Activated CD8-positive, alpha-beta memory T cell treated with anti-CD3 and anti-CD28 coated beads, Interleukin-2, amount 50 U/mL, for 24 hours (primary cell): ENCODE results near the gene C12orf56.

Experiments
- DNase-seq: peaks from one replicate; pipeline ENCODE4 v3.0.0-alpha.2; 2020; ENCODE audit errors: extremely low read depth

Gene C12orf56

DNA sequence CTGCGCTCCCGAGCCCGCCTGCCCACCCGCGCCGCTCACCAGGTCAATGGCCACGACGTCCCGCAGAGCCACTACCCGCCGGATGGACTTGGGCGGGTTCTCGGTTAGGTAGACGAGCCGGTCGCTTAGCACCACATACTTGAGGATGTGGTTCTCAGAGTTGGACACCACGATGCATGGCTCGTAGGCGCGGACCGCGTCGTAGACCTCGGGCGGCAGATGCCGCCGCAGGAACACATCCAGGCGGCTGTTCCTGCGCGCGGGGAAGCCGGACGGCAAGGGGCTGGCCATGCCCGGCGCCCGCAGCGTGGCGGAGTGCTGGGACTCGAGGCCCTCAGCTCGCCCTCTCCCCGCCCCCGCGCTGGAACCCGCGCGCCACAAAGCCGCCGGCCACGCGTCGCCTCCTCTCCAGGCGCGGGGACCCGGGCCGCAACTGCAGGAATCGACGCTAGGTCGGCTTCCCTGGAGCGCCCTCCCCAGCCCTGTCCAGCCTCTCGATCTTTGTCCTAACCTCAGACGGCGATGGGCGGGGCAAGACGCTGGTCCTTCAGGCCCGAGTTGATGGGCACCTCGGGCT lies at the start of gene C12orf56:
Gene C12orf56, minus strand, starts transcription at position 484 of the 577 bp plus-strand sequence. Its CDS starts 193 bp downstream, at position 291.
- DNase-seq, result no peak

GRCh38 chr12:64440100-64440499 lies 49.5 kb upstream of the C12orf56 start:
- DNase-seq, result no peak

GRCh38 chr12:64433915-64434314 lies 43.4 kb upstream of the C12orf56 start:
- DNase-seq, result no peak

DNA sequence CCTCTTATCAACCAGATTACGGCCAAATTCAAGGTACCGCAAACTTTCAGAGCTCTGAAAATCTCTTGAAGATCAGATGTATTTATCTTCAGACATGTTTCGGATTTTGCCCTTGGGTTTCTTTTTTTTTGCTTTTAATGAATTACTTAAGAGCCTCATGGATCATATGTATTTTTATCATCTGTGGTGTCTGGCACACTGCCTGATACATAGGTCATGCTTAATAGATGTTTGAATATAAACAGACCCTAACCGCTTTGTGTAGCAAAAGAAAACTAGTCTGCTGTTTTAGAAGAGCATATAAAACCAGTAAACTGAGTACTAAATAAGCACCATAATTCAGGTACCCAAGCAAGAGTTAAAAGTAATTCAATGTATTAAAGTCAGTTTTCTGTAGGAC lies 41.2 kb upstream of the C12orf56 start:
- DNase-seq, result no peak

GRCh38 chr12:64430886-64431285 lies 40.3 kb upstream of the C12orf56 start:
- DNase-seq, result no peak

DNA sequence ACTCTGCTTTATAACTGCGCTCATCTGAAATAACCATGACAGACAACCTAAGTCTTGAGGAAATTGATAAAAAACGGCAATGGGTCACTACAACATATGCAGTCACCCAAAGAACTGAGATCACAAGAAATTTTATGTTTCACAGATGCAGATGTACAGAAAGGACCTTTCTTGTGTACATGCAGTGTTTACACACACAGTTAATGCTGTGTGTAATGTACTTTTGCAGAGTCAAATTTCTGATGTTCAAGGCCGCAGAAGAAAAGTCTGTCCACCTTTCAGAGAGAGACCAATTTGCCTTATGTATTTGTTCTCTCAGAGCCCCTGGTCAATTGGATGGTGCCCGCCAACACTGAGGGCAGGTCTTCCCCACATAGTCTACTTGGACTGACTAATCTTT lies 38.4 kb upstream of the C12orf56 start:
- DNase-seq, result no peak

DNA sequence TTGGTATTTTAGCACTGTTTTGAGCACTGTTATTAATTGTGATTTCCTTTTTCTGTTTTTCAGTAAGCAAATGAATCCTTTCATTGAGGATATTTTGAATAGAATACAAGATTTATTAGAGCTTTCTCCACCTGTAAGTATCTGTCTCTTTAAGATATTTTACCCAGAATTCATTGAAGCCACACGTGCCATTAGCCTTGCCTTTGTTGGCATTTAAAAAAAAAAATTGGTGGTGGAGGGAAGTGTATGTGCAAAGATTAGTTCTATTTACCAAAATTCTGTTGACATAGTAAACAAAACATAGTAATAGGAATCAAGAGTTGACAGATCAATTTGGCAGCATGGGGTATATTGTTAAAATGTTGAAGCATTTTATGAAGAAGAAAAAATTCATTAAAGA lies 37.4 kb upstream of the C12orf56 start:
- no peak for DNase-seq

- DNase-seq, result no peak
Measured at GRCh38 chr12:64419696-64420095, 29.1 kb upstream of the C12orf56 start.

DNA sequence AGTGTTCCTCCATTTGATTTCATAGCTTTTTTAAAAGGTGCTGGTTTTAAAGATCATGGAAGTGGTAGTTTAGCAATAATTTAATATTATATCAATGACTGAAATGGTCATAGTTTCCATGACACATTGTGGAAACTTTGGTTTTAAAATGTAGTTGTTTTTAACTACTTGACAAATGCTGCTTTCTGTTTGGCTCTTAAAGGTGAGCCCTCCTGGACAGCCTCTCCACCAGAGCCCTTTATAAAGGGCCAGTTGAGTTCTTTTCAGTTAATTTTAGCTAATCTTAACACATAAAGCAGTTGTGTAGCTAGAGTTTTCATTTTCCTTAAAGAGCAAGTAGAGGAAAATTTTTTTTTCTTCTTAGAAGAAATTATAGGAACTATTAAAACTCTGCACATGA lies 27.7 kb upstream of the C12orf56 start:
- DNase-seq, result no peak

- no peak for DNase-seq
Measured at GRCh38 chr12:64413884-64414283, 23.3 kb upstream of the C12orf56 start.

- no peak for DNase-seq
Measured at GRCh38 chr12:64412459-64412858, 21.9 kb upstream of the C12orf56 start.

- DNase-seq, result no peak
Measured at GRCh38 chr12:64411427-64411826, 20.9 kb upstream of the C12orf56 start.

GRCh38 chr12:64407342-64408223 lies 17.0 kb upstream of the C12orf56 start:
- no peak for DNase-seq

GRCh38 chr12:64404470-64405256 lies 14.1 kb upstream of the C12orf56 start:
- DNase-seq, result peak; percentile 25

DNA sequence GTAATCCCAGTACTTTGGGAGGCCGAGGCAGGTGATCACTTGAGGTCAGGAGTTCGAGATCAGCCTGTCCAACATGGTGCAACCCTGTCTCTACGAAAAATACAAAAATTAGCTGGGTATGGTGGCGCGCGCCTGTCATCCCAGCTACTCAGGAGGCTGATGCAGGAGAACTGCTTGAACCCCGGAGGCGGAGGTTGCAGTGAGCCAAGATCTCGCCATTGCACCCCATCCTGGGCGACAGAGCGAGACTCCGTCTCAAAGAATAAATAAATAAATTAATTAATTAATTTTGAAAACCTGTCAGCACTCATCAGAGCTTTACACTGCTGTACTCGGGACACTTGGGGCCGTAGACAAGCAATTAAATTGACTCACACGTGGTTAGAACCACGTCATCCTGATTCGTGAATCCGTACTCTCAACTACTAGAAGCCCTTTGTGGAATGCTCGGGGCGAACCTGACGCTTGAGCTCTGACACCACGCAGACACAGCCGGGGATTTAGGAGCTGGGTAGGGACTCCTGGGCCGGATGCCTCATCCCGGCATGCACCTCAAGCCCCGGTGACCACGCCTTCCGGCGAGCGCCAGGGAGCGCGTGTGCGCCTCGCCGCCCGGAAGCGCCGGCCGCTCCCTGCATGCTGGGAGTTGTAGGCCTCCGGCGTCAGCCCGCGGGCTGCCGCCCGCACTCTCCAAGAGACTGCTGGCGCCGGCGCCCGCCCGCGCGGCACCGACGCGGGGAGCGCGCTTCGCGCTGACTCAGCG lies 13.3 kb upstream of the C12orf56 start, which contains the start of gene XPOT:
Gene XPOT, plus strand, starts transcription at position 686 of the 763 bp plus-strand sequence. CDS start 5,644 bp downstream, outside the sequence.
- DNase-seq, result peak; percentile 73

DNA sequence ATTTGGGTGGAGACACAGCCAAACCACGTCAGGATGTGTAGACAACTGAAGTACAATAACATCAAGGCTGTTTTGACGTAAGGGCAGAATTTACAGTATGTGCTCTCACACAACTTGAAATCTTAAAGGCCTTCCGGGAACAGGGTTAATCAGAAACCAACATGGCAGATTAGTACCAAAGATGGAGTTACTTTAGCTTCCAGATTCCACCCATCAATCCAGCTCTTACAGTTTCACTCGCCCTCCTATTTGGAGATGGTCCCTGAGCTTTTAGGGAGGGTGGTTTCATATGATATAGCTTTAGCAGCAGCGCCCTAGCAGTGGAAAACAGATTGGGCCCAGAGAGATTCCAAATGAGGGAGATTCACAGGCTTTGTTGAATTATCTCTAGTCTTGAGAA lies 11.6 kb upstream of the C12orf56 start:
- DNase-seq, result no peak

DNA sequence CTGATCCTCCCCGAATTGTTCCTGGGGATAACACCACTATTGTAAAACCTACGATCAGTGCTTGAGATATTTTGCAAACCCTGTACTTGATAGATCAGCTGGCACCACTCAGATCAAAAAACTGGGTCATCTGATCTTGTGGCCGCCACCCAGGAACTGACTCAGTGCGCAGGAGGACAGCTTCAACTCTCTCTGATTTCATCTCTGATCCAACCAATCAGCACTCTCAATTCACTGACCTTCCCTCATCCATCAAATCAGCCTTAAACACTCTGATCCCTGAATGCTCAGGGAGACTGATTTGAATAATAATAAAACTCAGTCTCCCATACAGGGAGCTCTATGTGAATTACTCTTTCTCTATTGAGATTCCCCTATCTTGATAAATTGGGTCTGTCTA lies 9.5 kb upstream of the C12orf56 start:
- no peak for DNase-seq

- no peak for DNase-seq
Measured at GRCh38 chr12:64395739-64396138, 5.2 kb upstream of the C12orf56 start.

GRCh38 chr12:64392221-64392620 lies 1.7 kb upstream of the C12orf56 start:
- DNase-seq, result no peak

DNA sequence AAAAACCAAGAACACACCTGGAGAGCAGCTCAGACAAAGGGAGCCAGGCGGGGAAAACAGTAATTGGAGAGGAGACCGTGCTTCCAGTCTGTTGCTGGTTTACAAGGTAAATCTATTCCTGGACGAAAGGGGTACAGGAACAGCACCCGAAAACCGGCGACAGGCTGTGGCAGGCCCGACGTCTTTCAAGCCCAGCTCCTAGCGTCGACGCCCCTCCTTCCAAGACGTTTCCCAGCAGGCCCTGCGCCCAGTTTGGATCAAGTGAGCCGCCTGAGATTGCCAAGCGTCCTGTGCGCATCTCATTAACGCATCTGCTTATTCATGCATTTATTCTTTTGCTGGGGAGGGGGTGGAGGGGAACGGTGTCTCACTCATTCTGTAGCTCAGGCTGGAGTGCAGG lies 1.4 kb downstream of the C12orf56 start:
- DNase-seq, result no peak

DNA sequence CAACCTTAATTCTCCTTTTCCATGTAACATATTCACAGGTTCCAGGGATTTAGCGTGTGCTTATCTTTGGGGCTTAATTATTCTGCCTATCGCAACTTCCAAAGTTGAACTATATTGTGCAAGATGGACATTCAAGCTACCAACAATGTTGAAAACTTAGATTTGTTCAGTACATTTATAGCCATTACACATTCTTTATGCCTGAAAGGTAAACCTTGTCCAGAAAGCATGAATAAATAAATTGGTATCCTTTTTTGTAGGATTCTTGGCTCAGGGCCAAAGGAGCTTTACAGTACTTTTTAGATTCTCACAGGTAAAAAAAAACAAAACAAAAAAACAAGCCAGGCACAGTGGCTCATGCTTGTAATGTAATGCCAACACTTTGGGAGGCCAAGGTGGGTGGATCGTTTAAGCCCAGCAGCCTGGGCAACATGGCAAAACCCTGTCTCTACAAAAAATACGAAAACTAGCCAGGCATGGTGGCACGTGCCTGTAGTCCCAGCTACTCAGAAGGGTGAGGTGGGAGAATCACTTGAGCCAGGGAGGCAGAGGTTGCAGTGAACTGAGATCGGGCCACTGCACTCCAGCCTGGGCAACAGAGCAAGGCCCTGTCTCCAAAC lies 3.3 kb downstream of the C12orf56 start:
- DNase-seq, result no peak
